Inflammatory macrophage treated with lipopolysaccharide for 4 hours (primary cell): ENCODE data around the gene KCTD3.

ENCODE experiments used
- DNase-seq: peaks from one replicate; pipeline ENCODE4 v3.0.0-alpha.2; 2020

Gene KCTD3

DNA sequence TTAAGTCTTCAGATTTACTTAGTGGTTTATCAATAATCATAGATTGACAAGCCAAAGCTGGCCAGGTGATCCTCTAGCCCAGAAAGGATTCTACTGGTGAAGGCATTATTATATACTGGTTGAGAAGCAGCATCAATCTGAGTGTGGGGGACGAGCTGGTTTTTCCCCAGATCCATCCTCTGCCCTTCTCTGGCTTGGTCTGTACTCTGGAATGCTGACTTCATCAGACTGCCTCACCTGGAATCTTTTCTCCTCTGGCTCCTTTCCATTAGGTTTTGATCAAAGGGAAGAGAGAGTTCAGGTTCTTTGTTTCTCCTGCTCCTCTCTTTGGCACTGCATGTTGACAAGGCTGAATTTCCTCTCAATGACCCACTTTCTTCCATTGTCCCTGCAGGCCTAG, 93.9 kb downstream of the KCTD3 start:
- no peak for DNase-seq

- DNase-seq, result no peak
Measured at GRCh38 chr1:215665215-215665614, 98.1 kb downstream of the KCTD3 start.

DNA sequence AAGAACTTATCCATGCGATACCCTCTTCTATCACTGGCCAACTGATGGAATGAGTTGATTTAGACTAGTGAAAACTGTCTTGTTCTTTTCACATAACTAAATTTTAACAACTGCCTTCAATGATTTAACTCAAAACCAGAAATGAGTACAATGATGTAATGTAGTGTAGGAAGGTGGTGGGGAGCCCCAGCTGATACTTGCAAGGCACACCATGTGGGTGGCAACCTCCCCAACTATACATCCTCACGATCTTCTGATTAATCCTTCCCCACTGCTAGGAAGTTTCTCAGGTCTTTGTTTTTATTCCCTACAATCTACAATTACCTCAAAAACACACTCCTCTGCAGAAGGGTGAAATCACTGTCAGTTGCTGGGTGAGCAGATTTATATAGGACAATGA, 100.7 kb downstream of the KCTD3 start:
- no peak for DNase-seq

GRCh38 chr1:215669806-215670491, 102.8 kb downstream of the KCTD3 start:
- DNase-seq, result no peak
